GM23338 (cell line): ENCODE data around the gene TRPC5OS. TPM values are rescaled to one million over a fixed set of nuclear protein-coding genes. Genes with fewer than 3 reads are reported as not detected.

Experiments used
- ATAC-seq: fragments of 200-7000 bp; cut with Tn5 transposase; 3 replicates; pipeline ENCODE4 v1.9.1; 2020
- DNase-seq: peaks from one replicate; pipeline ENCODE4 v3.0.0-alpha.2; 2015; ENCODE audit warnings: low spot score
- H2AFZ ChIP-seq: fragments of 200-600 bp; sonication (generic); 2 replicates; pipeline ENCODE4 v1.8.0; 2016; ENCODE audit warnings: antibody characterized with exemption, mild to moderate bottlenecking, moderate library complexity
- H3F3A ChIP-seq: fragments of 200-600 bp; sonication (generic); replicated peaks from 2 replicates; pipeline ENCODE4 v1.8.0; 2017; ENCODE audit warnings: antibody characterized with exemption, mixed run types, low read depth
- H3K27ac ChIP-seq: fragments of 200-600 bp; sonication (generic); 2 replicates; pipeline ENCODE4 v1.6.1; 2016; ENCODE audit warnings: low read depth
- H3K27me3 ChIP-seq: fragments of 200-600 bp; sonication (generic); 2 replicates; pipeline ENCODE4 v1.8.0; 2016; ENCODE audit warnings: mild to moderate bottlenecking, mixed run types, moderate library complexity; ENCODE audit not compliant: insufficient read depth
- H3K36me3 ChIP-seq: fragments of 200-600 bp; sonication (generic); 2 replicates; pipeline ENCODE4 v1.8.0; 2016; ENCODE audit warnings: mild to moderate bottlenecking; ENCODE audit not compliant: insufficient read depth
- H3K4me1 ChIP-seq: fragments of 200-600 bp; sonication (generic); 2 replicates; pipeline ENCODE4 v1.8.0; 2016; ENCODE audit warnings: mild to moderate bottlenecking, moderate library complexity; ENCODE audit not compliant: insufficient read depth
- H3K4me2 ChIP-seq: fragments of 200-600 bp; sonication (generic); 2 replicates; pipeline ENCODE4 v1.7.1; 2017; ENCODE audit warnings: mixed run types
- H3K4me3 ChIP-seq: fragments of 200-600 bp; sonication (generic); 2 replicates; pipeline ENCODE4 v1.6.1; 2016; ENCODE audit warnings: mixed run types
- H3K79me2 ChIP-seq: fragments of 200-600 bp; sonication (generic); replicated peaks from 2 replicates; pipeline ENCODE4 v1.8.0; 2017; ENCODE audit warnings: mild to moderate bottlenecking; ENCODE audit not compliant: insufficient read depth
- H3K9me2 ChIP-seq: fragments of 200-600 bp; sonication (generic); 2 replicates; pipeline ENCODE4 v1.8.0; 2017; ENCODE audit not compliant: insufficient read depth
- H4K20me1 ChIP-seq: fragments of 200-600 bp; sonication (generic); replicated peaks from 2 replicates; pipeline ENCODE4 v1.8.0; 2017; ENCODE audit warnings: mild to moderate bottlenecking; ENCODE audit not compliant: insufficient read depth
- H3K27ac Mint-ChIP-seq: 2 replicates; pipeline ENCODE4 v1.8.0; 2020; ENCODE audit warnings: inconsistent platforms, mild to moderate bottlenecking, moderate library complexity, mixed read lengths
- H3K27me3 Mint-ChIP-seq: 3 replicates; pipeline ENCODE4 v1.8.0; 2022; ENCODE audit warnings: low read depth, mild to moderate bottlenecking, moderate library complexity, mixed read lengths, inconsistent platforms; ENCODE audit not compliant: insufficient read depth, poor library complexity
- H3K36me3 Mint-ChIP-seq: 3 replicates; pipeline ENCODE4 v1.8.0; 2021; ENCODE audit warnings: low read depth, mild to moderate bottlenecking, inconsistent platforms, moderate library complexity, mixed read lengths
- H3K4me1 Mint-ChIP-seq: 3 replicates; pipeline ENCODE4 v1.8.0; 2020; ENCODE audit warnings: mild to moderate bottlenecking, inconsistent platforms, mixed read lengths
- H3K4me3 Mint-ChIP-seq: 3 replicates; pipeline ENCODE4 v1.8.0; 2021; ENCODE audit warnings: moderate library complexity, mild to moderate bottlenecking, inconsistent platforms, mixed read lengths
- H3K9me3 Mint-ChIP-seq: 3 replicates; pipeline ENCODE4 v1.8.0; 2020; ENCODE audit warnings: moderate library complexity, mild to moderate bottlenecking, inconsistent platforms, mixed read lengths
- CREB1 ChIP-seq: fragments of 250-450 bp; sonication (Bioruptor Pico); IDR thresholded peaks from 2 replicates; pipeline ENCODE4 v1.5.0; 2020; ENCODE audit warnings: low read depth, mild to moderate bottlenecking, moderate library complexity
- CTCF ChIP-seq, 2 experiments: fragments of 200-600 bp in 1 of 2; sonication (generic) in 1 of 2; conservative IDR thresholded peaks; 2 replicates each; pipeline versions ENCODE4 v1.5.1 to v1.6.1; 2016 to 2017; ENCODE audit warnings: antibody characterized with exemption in 2 of 2, low read depth in 2 of 2, mild to moderate bottlenecking in 2 of 2, moderate library complexity in 1 of 2
- EZH2 ChIP-seq: fragments of 200-600 bp; sonication (generic); IDR thresholded peaks from one replicate; pipeline ENCODE4 v1.8.0; 2017; ENCODE audit warnings: antibody characterized with exemption, mild to moderate bottlenecking, low read depth; ENCODE audit not compliant: unreplicated experiment
- EZH2phosphoT487 ChIP-seq: fragments of 200-600 bp; sonication (generic); IDR thresholded peaks from one replicate; pipeline ENCODE4 v1.8.1; 2018; ENCODE audit warnings: antibody characterized with exemption; ENCODE audit not compliant: unreplicated experiment
- JUNB ChIP-seq: IDR thresholded peaks from one replicate; pipeline ENCODE4 v1.6.1; 2016; ENCODE audit warnings: antibody characterized with exemption; ENCODE audit not compliant: unreplicated experiment
- NANOG ChIP-seq: IDR thresholded peaks from 2 replicates; pipeline ENCODE4 v1.6.1; 2016; ENCODE audit warnings: antibody characterized with exemption, borderline replicate concordance
- POLR2AphosphoS5 ChIP-seq: IDR thresholded peaks from 2 replicates; pipeline ENCODE4 v1.6.1; 2016; ENCODE audit warnings: antibody characterized with exemption, low read depth
- REST ChIP-seq: IDR thresholded peaks from one replicate; pipeline ENCODE4 v1.6.1; 2018; ENCODE audit warnings: antibody characterized with exemption; ENCODE audit not compliant: unreplicated experiment
- STAT1 ChIP-seq: IDR thresholded peaks from one replicate; pipeline ENCODE4 v1.6.1; 2016; ENCODE audit warnings: antibody characterized with exemption; ENCODE audit not compliant: unreplicated experiment
- ZNF114 ChIP-seq: fragments of 250-450 bp; sonication (Bioruptor Pico); IDR thresholded peaks from 2 replicates; pipeline ENCODE4 v1.5.0; 2020; ENCODE audit warnings: mild to moderate bottlenecking, moderate library complexity
- ZNF331 ChIP-seq: fragments of 250-450 bp; sonication (Bioruptor Pico); IDR thresholded peaks from 2 replicates; pipeline ENCODE4 v1.5.0; 2020; ENCODE audit warnings: low read depth, mild to moderate bottlenecking, moderate library complexity
- polyA plus RNA-seq: library from polyadenylated mRNA; unstranded; fragments of >200 nt; fragmentation: Nextera tagmentation; extraction: Ambion mirVana; gene quantifications from 2 replicates; pipeline ENCODE4 v1.2.1, GENCODE V29; 2016
- total RNA-seq: library from RNA; depleted of rRNA; stranded (reverse); fragments of >200 nt; shearing (Covaris generic); gene quantifications from 2 replicates; pipeline ENCODE4 v1.2.3, GENCODE V29; 2014
- TF ChIP-seq, protein P1 (sequence below): fragments of 250-450 bp; sonication (Bioruptor Pico); IDR thresholded peaks from 2 replicates; pipeline ENCODE4 v1.5.0; 2020; ENCODE audit warnings: mild to moderate bottlenecking, moderate library complexity
- TF ChIP-seq, protein P2 (sequence below): IDR thresholded peaks from 2 replicates; pipeline ENCODE4 v1.6.1; 2016; ENCODE audit warnings: antibody characterized with exemption

The TRPC5OS gene
- total and polyA plus RNA-seq, 2 experiments from 2014 or later, result not detected

DNA sequence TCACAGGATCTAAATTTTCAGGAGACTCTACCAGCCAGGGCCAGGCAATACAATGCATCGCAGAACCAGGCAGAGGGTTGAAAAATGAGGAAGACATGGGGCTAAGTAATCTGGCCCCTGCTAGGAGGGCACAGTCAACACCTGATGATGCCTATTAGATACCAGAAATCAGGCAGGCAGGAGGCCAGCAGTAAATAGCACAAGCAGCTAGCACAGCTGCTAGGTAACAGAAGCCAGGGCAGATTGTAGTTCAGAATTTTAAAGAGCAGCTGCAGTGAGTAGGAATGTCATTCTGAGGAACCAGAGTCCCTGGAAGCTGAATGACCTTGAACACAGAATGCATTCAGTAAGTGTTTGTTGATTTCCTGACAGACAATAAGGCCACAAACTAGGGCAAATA, 38.8 kb upstream of the TRPC5OS start:
- H4K20me1 ChIP-seq, result no peaks in the 10 kb centered on the region
- TF ChIP-seq STAT1 (no peak), EZH2 (no peak), CREB1 (CRISPR knock-in tag) (no peak), JUNB (no peak), CTCF (conservative IDR thresholded peaks at IDR 0.05; ENCODE audit: low read depth in 2 of 2) (no peak), ZNF331 (CRISPR knock-in tag) (no peak), POLR2AphosphoS5 (no peak), NANOG (no peak), REST (no peak), EZH2phosphoT487 (no peak), ZNF114 (no peak)
- TF ChIP-seq, protein P1, sequence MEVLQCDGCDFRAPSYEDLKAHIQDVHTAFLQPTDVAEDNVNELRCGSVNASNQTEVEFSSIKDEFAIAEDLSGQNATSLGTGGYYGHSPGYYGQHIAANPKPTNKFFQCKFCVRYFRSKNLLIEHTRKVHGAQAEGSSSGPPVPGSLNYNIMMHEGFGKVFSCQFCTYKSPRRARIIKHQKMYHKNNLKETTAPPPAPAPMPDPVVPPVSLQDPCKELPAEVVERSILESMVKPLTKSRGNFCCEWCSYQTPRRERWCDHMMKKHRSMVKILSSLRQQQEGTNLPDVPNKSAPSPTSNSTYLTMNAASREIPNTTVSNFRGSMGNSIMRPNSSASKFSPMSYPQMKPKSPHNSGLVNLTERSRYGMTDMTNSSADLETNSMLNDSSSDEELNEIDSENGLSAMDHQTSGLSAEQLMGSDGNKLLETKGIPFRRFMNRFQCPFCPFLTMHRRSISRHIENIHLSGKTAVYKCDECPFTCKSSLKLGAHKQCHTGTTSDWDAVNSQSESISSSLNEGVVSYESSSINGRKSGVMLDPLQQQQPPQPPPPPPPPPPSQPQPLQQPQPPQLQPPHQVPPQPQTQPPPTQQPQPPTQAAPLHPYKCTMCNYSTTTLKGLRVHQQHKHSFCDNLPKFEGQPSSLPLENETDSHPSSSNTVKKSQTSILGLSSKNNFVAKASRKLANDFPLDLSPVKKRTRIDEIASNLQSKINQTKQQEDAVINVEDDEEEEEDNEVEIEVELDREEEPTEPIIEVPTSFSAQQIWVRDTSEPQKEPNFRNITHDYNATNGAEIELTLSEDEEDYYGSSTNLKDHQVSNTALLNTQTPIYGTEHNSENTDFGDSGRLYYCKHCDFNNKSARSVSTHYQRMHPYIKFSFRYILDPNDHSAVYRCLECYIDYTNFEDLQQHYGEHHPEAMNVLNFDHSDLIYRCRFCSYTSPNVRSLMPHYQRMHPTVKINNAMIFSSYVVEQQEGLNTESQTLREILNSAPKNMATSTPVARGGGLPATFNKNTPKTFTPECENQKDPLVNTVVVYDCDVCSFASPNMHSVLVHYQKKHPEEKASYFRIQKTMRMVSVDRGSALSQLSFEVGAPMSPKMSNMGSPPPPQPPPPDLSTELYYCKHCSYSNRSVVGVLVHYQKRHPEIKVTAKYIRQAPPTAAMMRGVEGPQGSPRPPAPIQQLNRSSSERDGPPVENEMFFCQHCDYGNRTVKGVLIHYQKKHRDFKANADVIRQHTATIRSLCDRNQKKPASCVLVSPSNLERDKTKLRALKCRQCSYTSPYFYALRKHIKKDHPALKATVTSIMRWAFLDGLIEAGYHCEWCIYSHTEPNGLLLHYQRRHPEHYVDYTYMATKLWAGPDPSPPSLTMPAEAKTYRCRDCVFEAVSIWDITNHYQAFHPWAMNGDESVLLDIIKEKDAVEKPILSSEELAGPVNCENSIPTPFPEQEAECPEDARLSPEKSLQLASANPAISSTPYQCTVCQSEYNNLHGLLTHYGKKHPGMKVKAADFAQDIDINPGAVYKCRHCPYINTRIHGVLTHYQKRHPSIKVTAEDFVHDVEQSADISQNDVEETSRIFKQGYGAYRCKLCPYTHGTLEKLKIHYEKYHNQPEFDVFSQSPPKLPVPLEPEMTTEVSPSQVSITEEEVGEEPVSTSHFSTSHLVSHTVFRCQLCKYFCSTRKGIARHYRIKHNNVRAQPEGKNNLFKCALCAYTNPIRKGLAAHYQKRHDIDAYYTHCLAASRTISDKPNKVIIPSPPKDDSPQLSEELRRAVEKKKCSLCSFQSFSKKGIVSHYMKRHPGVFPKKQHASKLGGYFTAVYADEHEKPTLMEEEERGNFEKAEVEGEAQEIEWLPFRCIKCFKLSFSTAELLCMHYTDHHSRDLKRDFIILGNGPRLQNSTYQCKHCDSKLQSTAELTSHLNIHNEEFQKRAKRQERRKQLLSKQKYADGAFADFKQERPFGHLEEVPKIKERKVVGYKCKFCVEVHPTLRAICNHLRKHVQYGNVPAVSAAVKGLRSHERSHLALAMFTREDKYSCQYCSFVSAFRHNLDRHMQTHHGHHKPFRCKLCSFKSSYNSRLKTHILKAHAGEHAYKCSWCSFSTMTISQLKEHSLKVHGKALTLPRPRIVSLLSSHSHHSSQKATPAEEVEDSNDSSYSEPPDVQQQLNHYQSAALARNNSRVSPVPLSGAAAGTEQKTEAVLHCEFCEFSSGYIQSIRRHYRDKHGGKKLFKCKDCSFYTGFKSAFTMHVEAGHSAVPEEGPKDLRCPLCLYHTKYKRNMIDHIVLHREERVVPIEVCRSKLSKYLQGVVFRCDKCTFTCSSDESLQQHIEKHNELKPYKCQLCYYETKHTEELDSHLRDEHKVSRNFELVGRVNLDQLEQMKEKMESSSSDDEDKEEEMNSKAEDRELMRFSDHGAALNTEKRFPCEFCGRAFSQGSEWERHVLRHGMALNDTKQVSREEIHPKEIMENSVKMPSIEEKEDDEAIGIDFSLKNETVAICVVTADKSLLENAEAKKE, result no peak
- TF ChIP-seq, protein P2, sequence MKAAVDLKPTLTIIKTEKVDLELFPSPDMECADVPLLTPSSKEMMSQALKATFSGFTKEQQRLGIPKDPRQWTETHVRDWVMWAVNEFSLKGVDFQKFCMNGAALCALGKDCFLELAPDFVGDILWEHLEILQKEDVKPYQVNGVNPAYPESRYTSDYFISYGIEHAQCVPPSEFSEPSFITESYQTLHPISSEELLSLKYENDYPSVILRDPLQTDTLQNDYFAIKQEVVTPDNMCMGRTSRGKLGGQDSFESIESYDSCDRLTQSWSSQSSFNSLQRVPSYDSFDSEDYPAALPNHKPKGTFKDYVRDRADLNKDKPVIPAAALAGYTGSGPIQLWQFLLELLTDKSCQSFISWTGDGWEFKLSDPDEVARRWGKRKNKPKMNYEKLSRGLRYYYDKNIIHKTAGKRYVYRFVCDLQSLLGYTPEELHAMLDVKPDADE, result no peak
- no peaks in the 10 kb centered on the region for H3K9me2 ChIP-seq
- no peak overlapping the region for H3K27ac ChIP-seq
- no peaks in the 10 kb centered on the region for H3K36me3 ChIP-seq
- no peak overlapping the region for H3K4me3 Mint-ChIP-seq
- no peak overlapping the region for H3K27ac Mint-ChIP-seq
- H3K9me3 Mint-ChIP-seq, result no peaks in the 10 kb centered on the region
- H3K27me3 Mint-ChIP-seq, result no peaks in the 10 kb centered on the region
- ATAC-seq, result no peak
- H3K4me1 Mint-ChIP-seq, result no peaks in the 10 kb centered on the region
- H3K79me2 ChIP-seq, result no peaks in the 10 kb centered on the region
- no peaks in the 10 kb centered on the region for H3K27me3 ChIP-seq
- H2AFZ ChIP-seq, result no peak overlapping the region
- no peaks in the 10 kb centered on the region for H3K36me3 Mint-ChIP-seq
- H3F3A ChIP-seq, result no peaks in the 10 kb centered on the region
- DNase-seq, result no peak
- no peak overlapping the region for H3K4me3 ChIP-seq
- H3K4me2 ChIP-seq, result no peak overlapping the region
- no peaks in the 10 kb centered on the region for H3K4me1 ChIP-seq
